H9 (cell line): ENCODE data around the gene CCNL1. TPM values are rescaled to one million over a fixed set of nuclear protein-coding genes. Genes with fewer than 3 reads are reported as not detected.
A peak's percentile ranks its signal among the peaks of the same experiment; 100 is the strongest.

Experiments used
- DNase-seq: peaks from one replicate; pipeline ENCODE4 v3.0.0-alpha.2; 2017
- H2AFZ ChIP-seq: one replicate; pipeline ENCODE4 v1.6.1; 2013; ENCODE audit warnings: mild to moderate bottlenecking, low read length, control low read depth, moderate library complexity
- H2AK5ac ChIP-seq: 2 replicates; pipeline ENCODE4 v1.6.1; 2013; ENCODE audit warnings: low read length, control low read depth, mixed read lengths; ENCODE audit not compliant: insufficient read length
- H2BK120ac ChIP-seq: one replicate; pipeline ENCODE4 v1.6.1; 2013; ENCODE audit warnings: low read depth, mild to moderate bottlenecking, low read length, control low read depth, inconsistent platforms; ENCODE audit not compliant: poor library complexity, severe bottlenecking
- H2BK12ac ChIP-seq: 2 replicates; pipeline ENCODE4 v1.6.1; 2013; ENCODE audit warnings: low read length, control low read depth, mixed read lengths, low read depth; ENCODE audit not compliant: insufficient read length
- H2BK15ac ChIP-seq: 2 replicates; pipeline ENCODE4 v1.6.1; 2013; ENCODE audit warnings: low read depth, low read length, control low read depth
- H2BK20ac ChIP-seq: one replicate; pipeline ENCODE4 v1.6.1; 2013; ENCODE audit warnings: low read depth, mild to moderate bottlenecking, low read length, control low read depth, inconsistent platforms; ENCODE audit not compliant: poor library complexity, severe bottlenecking
- H2BK5ac ChIP-seq: 2 replicates; pipeline ENCODE4 v1.6.1; 2013; ENCODE audit warnings: low read length, control low read depth, mixed read lengths; ENCODE audit not compliant: insufficient read length
- H3K14ac ChIP-seq: 2 replicates; pipeline ENCODE4 v1.6.1; 2013; ENCODE audit warnings: low read length, control low read depth; ENCODE audit not compliant: insufficient read depth
- H3K18ac ChIP-seq: 2 replicates; pipeline ENCODE4 v1.6.1; 2013; ENCODE audit warnings: low read depth, mild to moderate bottlenecking, mixed read lengths, low read length, control low read depth; ENCODE audit not compliant: insufficient read length
- H3K23ac ChIP-seq: 2 replicates; pipeline ENCODE4 v1.6.1; 2013; ENCODE audit warnings: low read length, control low read depth, mixed read lengths, low read depth; ENCODE audit not compliant: insufficient read length
- H3K23me2 ChIP-seq: 2 replicates; pipeline ENCODE4 v1.6.1; 2013; ENCODE audit warnings: low read depth, mild to moderate bottlenecking, mixed read lengths, low read length, control low read depth; ENCODE audit not compliant: insufficient read length, poor library complexity, severe bottlenecking
- H3K27ac ChIP-seq: 2 replicates; pipeline ENCODE4 v1.5.1; 2013; ENCODE audit warnings: low read length, control low read depth, mixed read lengths, low read depth; ENCODE audit not compliant: insufficient read length
- H3K27me3 ChIP-seq: 2 replicates; pipeline ENCODE4 v1.6.1; 2013; ENCODE audit warnings: low read length, control low read depth, inconsistent platforms; ENCODE audit not compliant: insufficient read depth
- H3K4ac ChIP-seq: 2 replicates; pipeline ENCODE4 v1.6.1; 2013; ENCODE audit warnings: low read depth, mild to moderate bottlenecking, control low read depth, inconsistent platforms, low read length, moderate library complexity
- H3K4me1 ChIP-seq: 2 replicates; pipeline ENCODE4 v1.6.1; 2013; ENCODE audit warnings: low read length, control low read depth, inconsistent platforms; ENCODE audit not compliant: insufficient read depth
- H3K4me2 ChIP-seq: 2 replicates; pipeline ENCODE4 v1.6.1; 2013; ENCODE audit warnings: low read length, control low read depth, mixed read lengths; ENCODE audit not compliant: insufficient read length, insufficient read depth
- H3K56ac ChIP-seq: 2 replicates; pipeline ENCODE4 v1.6.1; 2013; ENCODE audit warnings: low read depth, mild to moderate bottlenecking, mixed read lengths, low read length, control low read depth; ENCODE audit not compliant: insufficient read length
- H3K79me1 ChIP-seq: 2 replicates; pipeline ENCODE4 v1.6.1; 2013; ENCODE audit warnings: low read depth, mild to moderate bottlenecking, moderate library complexity, low read length, control low read depth, inconsistent platforms; ENCODE audit not compliant: insufficient read depth, poor library complexity, severe bottlenecking
- H3K79me2 ChIP-seq: 2 replicates; pipeline ENCODE4 v1.6.1; 2013; ENCODE audit warnings: low read length, control low read depth, inconsistent platforms; ENCODE audit not compliant: insufficient read depth
- H3K9ac ChIP-seq: 2 replicates; pipeline ENCODE4 v1.6.1; 2013; ENCODE audit warnings: low read length, control low read depth, mixed read lengths; ENCODE audit not compliant: insufficient read length; ENCODE audit errors: extremely low read depth
- H3K9me3 ChIP-seq: one replicate; pipeline ENCODE4 v1.6.1; 2013; ENCODE audit warnings: low read depth, low read length, inconsistent platforms; ENCODE audit not compliant: control insufficient read depth
- H3T11ph ChIP-seq: one replicate; pipeline ENCODE4 v1.6.1; 2013; ENCODE audit warnings: mild to moderate bottlenecking, low read length, control low read depth, inconsistent platforms
- H4K20me1 ChIP-seq: one replicate; pipeline ENCODE4 v1.6.1; 2013; ENCODE audit not compliant: control insufficient read depth, insufficient read length, insufficient read depth
- H4K5ac ChIP-seq: 2 replicates; pipeline ENCODE4 v1.6.1; 2013; ENCODE audit warnings: low read depth, mild to moderate bottlenecking, mixed read lengths, low read length, control low read depth; ENCODE audit not compliant: insufficient read length
- H4K8ac ChIP-seq: replicated peaks from 2 replicates; pipeline ENCODE4 v1.6.1; 2013; ENCODE audit warnings: low read length, control low read depth, mixed read lengths, low read depth; ENCODE audit not compliant: insufficient read length
- H4K91ac ChIP-seq: 2 replicates; pipeline ENCODE4 v1.6.1; 2013; ENCODE audit warnings: low read depth, mild to moderate bottlenecking, moderate library complexity, mixed read lengths, low read length, control low read depth; ENCODE audit not compliant: insufficient read length
- H3K27ac Mint-ChIP-seq, 3 experiments: 2 replicates in 2 of 3; 3 replicates in 1 of 3; pipeline ENCODE4 v1.8.0; 2020 to 2021; ENCODE audit warnings: mixed read lengths in 3 of 3, mild to moderate bottlenecking in 1 of 3, moderate library complexity in 1 of 3
- H3K27me3 Mint-ChIP-seq: 2 replicates; pipeline ENCODE4 v1.8.0; 2021; ENCODE audit warnings: low read depth, mild to moderate bottlenecking, moderate library complexity, mixed read lengths
- H3K36me3 Mint-ChIP-seq, 3 experiments: 2 replicates in 2 of 3; 3 replicates in 1 of 3; pipeline ENCODE4 v1.8.0; 2020 to 2021; ENCODE audit warnings: low read depth in 3 of 3, mixed read lengths in 3 of 3; ENCODE audit not compliant: insufficient read depth in 1 of 3
- H3K4me1 Mint-ChIP-seq, 2 experiments: 2 replicates each; pipeline ENCODE4 v1.8.0; 2020; ENCODE audit warnings: mixed read lengths in 2 of 2
- H3K4me3 Mint-ChIP-seq, 2 experiments: 2 replicates in 1 of 2; 3 replicates in 1 of 2; pipeline ENCODE4 v1.8.0; 2020 to 2021; ENCODE audit warnings: mild to moderate bottlenecking in 2 of 2, mixed read lengths in 2 of 2, moderate library complexity in 1 of 2
- H3K9me3 Mint-ChIP-seq, 2 experiments: 2 replicates in 1 of 2; 3 replicates in 1 of 2; pipeline ENCODE4 v1.8.0; 2020; ENCODE audit warnings: mild to moderate bottlenecking in 2 of 2, mixed read lengths in 2 of 2, moderate library complexity in 1 of 2
- CTCF ChIP-seq: fragments of 200-600 bp; sonication (generic); conservative IDR thresholded peaks from 3 replicates; pipeline ENCODE4 v1.8.0; 2021; ENCODE audit warnings: antibody characterized with exemption, mild to moderate bottlenecking
- WGBS: extraction: QIAGEN DNeasy Blood & Tissue Kit; methylation state at CpG from one replicate; pipeline ENCODE4 v1.1.7; 2013; ENCODE audit warnings: missing lambda C conversion rate, low lambda C conversion rate, mixed read lengths; ENCODE audit not compliant: insufficient read length; ENCODE audit errors: extremely low coverage; 5-methylcytosine and 5-hydroxymethylcytosine counted together
- total RNA-seq: library from RNA; stranded (reverse); gene quantifications from 2 replicates; pipeline ENCODE4 v1.2.1, GENCODE V29; 2021

Gene CCNL1
- total RNA-seq, 1 experiment from 2014 or later, result 103 TPM

GRCh38 chr3:157204431-157204830 lies 44.5 kb upstream of the CCNL1 start:
- no peak overlapping the region for H3K23ac ChIP-seq
- no peak overlapping the region for H3K4me2 ChIP-seq
- H3K79me2 ChIP-seq, result no peaks in the 10 kb centered on the region
- no peak overlapping the region for H3K27ac ChIP-seq
- H3K9me3 Mint-ChIP-seq, result no peaks in the 10 kb centered on the region
- H3K27ac Mint-ChIP-seq, result no peak overlapping the region
- H4K5ac ChIP-seq, result no peak overlapping the region
- H3K27me3 ChIP-seq, result no peaks in the 10 kb centered on the region
- H3K9me3 ChIP-seq, result no peaks in the 10 kb centered on the region
- H3K56ac ChIP-seq, result no peak overlapping the region
- no peak overlapping the region for H3K4ac ChIP-seq
- H3K14ac ChIP-seq, result no peak overlapping the region
- H3K4me1 Mint-ChIP-seq, result peaks cover 13 to 14% of the 10 kb centered on the region in 2 experiments
- no peak overlapping the region for H3K18ac ChIP-seq
- no peak overlapping the region for H3K4me3 Mint-ChIP-seq
- no peak overlapping the region for H4K8ac ChIP-seq
- H2BK15ac ChIP-seq, result no peak overlapping the region
- H3K9ac ChIP-seq, result no peak overlapping the region
- no peaks in the 10 kb centered on the region; the same call in 1 of the 2 replicates for H3K27me3 Mint-ChIP-seq
- H3K23me2 ChIP-seq, result no peaks in the 10 kb centered on the region
- H2BK12ac ChIP-seq, result no peak overlapping the region
- no peak overlapping the region for H3T11ph ChIP-seq
- no peaks in the 10 kb centered on the region for H3K36me3 Mint-ChIP-seq
- H2BK120ac ChIP-seq, result no peak overlapping the region
- no peak for DNase-seq
- no peak overlapping the region for H4K91ac ChIP-seq
- H3K79me1 ChIP-seq, result no peaks in the 10 kb centered on the region
- H2AFZ ChIP-seq, result no peak overlapping the region
- H3K4me1 ChIP-seq, result no peaks in the 10 kb centered on the region
- H2BK20ac ChIP-seq, result no peak overlapping the region
- no CpG with 5 or more reads among the region's 1 CpG for WGBS
- H2BK5ac ChIP-seq, result no peak overlapping the region
- H2AK5ac ChIP-seq, result no peak overlapping the region
- TF ChIP-seq CTCF, result peak; percentile 72
- no peaks in the 10 kb centered on the region for H4K20me1 ChIP-seq
